A673 (cell line): ENCODE data around the gene TOE1. TPM values are rescaled to one million over a fixed set of nuclear protein-coding genes. Genes with fewer than 3 reads are reported as not detected.

Experiments
- BruUV-seq: library from RNA; stranded (reverse); fragments of 400-500 nt; replicated peaks from 2 replicates; lab custom pipeline; 2021; lab: Mats Ljungman, UMichigan
- CTCF ChIA-PET: fragments of 300-600 bp; sonication (Branson Sonifier 250); formaldehyde crosslinking; loops from one replicate; lab custom pipeline; 2022; ENCODE audit warnings: antibody characterized with exemption; lab: Charles Lee
- POLR2A ChIA-PET: fragments of 300-600 bp; sonication (Branson Sonifier 250); formaldehyde crosslinking; loops from one replicate; lab custom pipeline; 2022; ENCODE audit warnings: antibody characterized with exemption; ENCODE audit not compliant: low non-redundant PET; lab: Charles Lee
- DNase-seq: peaks from one replicate; pipeline ENCODE4 v3.0.0-alpha.2; 2015; ENCODE audit warnings: low spot score
- H3K27ac ChIP-seq: fragments of 200-600 bp; sonication (generic); 2 replicates; pipeline ENCODE4 v1.5.1; 2016; ENCODE audit warnings: mixed run types, low read depth, mild to moderate bottlenecking, mixed read lengths, antibody characterized with exemption, low read length; ENCODE audit not compliant: poor library complexity, severe bottlenecking
- H3K27me3 ChIP-seq: fragments of 200-600 bp; sonication (generic); replicated peaks from 2 replicates; pipeline ENCODE4 v1.6.1; 2017; ENCODE audit warnings: mixed run types, low read depth, mild to moderate bottlenecking, mixed read lengths, antibody characterized with exemption, low read length; ENCODE audit not compliant: insufficient read depth, poor library complexity
- H3K36me3 ChIP-seq: fragments of 200-600 bp; sonication (generic); 2 replicates; pipeline ENCODE4 v1.6.1; 2016; ENCODE audit warnings: mixed run types, mild to moderate bottlenecking, mixed read lengths, antibody characterized with exemption, low read length; ENCODE audit not compliant: insufficient read depth, poor library complexity, severe bottlenecking
- H3K4me1 ChIP-seq: fragments of 200-600 bp; sonication (generic); 2 replicates; pipeline ENCODE4 v1.6.1; 2017; ENCODE audit warnings: mixed run types, mild to moderate bottlenecking, mixed read lengths, antibody characterized with exemption, low read length; ENCODE audit not compliant: insufficient read depth, poor library complexity, severe bottlenecking
- H3K4me3 ChIP-seq: fragments of 200-600 bp; sonication (generic); 2 replicates; pipeline ENCODE4 v1.5.1; 2016; ENCODE audit warnings: low read depth, mixed run types, mild to moderate bottlenecking, mixed read lengths, low read length; ENCODE audit not compliant: poor library complexity, severe bottlenecking
- H3K9me3 ChIP-seq: fragments of 200-600 bp; sonication (generic); 2 replicates; pipeline ENCODE4 v1.6.1; 2016; ENCODE audit warnings: mixed run types, low read depth, mild to moderate bottlenecking, mixed read lengths, antibody characterized with exemption, low read length; ENCODE audit not compliant: poor library complexity, severe bottlenecking
- EZH2 ChIP-seq: fragments of 200-600 bp; sonication (generic); IDR thresholded peaks from 2 replicates; pipeline ENCODE4 v1.6.1; 2017; ENCODE audit warnings: borderline replicate concordance, low read depth, mild to moderate bottlenecking, mixed read lengths, antibody characterized with exemption, low read length; ENCODE audit not compliant: poor library complexity, severe bottlenecking
- intact Hi-C: fragments of 100-400 bp; cut with micrococcal nuclease; formaldehyde crosslinking; loops from one replicate; pipeline ENCODE4 v1.10.0; 2022; ENCODE audit not compliant: unreplicated experiment
- total RNA-seq: library from RNA; stranded (reverse); gene quantifications from 2 replicates; pipeline ENCODE4 v1.2.3, GENCODE V29; 2021
- TF ChIP-seq, protein P1 (sequence below): fragments of 300-800, 200-600 bp; sonication (generic); conservative IDR thresholded peaks from 2 replicates; pipeline ENCODE4 v1.5.1; 2017; ENCODE audit warnings: low read depth, mild to moderate bottlenecking, antibody characterized with exemption, low read length, moderate library complexity, mixed read lengths

Gene TOE1
- total RNA-seq, 1 experiment from 2014 or later, result 20.6 TPM

DNA sequence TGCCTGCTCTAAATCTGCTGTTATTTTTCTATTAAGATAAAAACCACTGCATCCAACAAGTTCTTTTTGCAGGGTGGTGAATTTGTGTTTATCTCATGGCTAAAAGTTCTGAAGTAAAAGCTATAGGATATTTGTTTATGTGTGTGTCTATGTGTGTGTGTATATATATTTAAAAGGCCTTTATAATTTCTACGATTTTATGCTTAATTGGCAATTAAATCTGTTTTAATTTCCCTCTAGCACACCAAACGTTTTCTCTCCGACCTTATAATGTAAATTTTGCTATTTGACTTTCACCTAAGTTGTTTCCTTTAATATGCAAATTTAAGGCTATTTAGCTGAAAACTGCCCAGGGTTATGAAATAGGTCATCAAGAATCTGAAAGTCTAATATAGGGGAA is 33.1 kb upstream of the TOE1 start:
- H3K4me1 ChIP-seq, result peaks cover 11% of the 10 kb centered on the region
- no peaks in the 10 kb centered on the region for H3K27me3 ChIP-seq
- intact Hi-C loops, result loop anchor here (10.0 kb wide), 2 partner anchors 502 to 572 kb away; partner anchors contain the start of genes BTBD19, DYNLT4, KIF2C and PLK3
- ChIA-PET CTCF (no interaction called here), POLR2A (no interaction called here)
- DNase-seq, result no peak
- no peaks in the 10 kb centered on the region for H3K9me3 ChIP-seq
- no peaks in the 10 kb centered on the region for H3K36me3 ChIP-seq
- no TSS peak for BruUV-seq
- no peak overlapping the region for H3K27ac ChIP-seq
- TF ChIP-seq EZH2, result no peak
- TF ChIP-seq, protein P1, sequence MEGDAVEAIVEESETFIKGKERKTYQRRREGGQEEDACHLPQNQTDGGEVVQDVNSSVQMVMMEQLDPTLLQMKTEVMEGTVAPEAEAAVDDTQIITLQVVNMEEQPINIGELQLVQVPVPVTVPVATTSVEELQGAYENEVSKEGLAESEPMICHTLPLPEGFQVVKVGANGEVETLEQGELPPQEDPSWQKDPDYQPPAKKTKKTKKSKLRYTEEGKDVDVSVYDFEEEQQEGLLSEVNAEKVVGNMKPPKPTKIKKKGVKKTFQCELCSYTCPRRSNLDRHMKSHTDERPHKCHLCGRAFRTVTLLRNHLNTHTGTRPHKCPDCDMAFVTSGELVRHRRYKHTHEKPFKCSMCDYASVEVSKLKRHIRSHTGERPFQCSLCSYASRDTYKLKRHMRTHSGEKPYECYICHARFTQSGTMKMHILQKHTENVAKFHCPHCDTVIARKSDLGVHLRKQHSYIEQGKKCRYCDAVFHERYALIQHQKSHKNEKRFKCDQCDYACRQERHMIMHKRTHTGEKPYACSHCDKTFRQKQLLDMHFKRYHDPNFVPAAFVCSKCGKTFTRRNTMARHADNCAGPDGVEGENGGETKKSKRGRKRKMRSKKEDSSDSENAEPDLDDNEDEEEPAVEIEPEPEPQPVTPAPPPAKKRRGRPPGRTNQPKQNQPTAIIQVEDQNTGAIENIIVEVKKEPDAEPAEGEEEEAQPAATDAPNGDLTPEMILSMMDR, result no peak
- no peak overlapping the region for H3K4me3 ChIP-seq

- no peak for TF ChIP-seq EZH2
- TF ChIP-seq, protein P1, result no peak
- ChIA-PET POLR2A (no interaction called here), CTCF (no interaction called here)
These were observed 25.7 kb upstream of the TOE1 start for GRCh38 chr1:45314266-45314665.

GRCh38 chr1:45317166-45317565 is 22.8 kb upstream of the TOE1 start:
- TF ChIP-seq, protein P1, result no peak
- TF ChIP-seq EZH2, result no peak
- ChIA-PET POLR2A (no interaction called here), CTCF (no interaction called here)
- BruUV-seq, result no TSS peak
- no peak for DNase-seq
- Histone ChIP-seq H3K4me1 (no peaks in the 10 kb centered on the region), H3K27ac (no peak overlapping the region), H3K9me3 (no peaks in the 10 kb centered on the region), H3K27me3 (no peaks in the 10 kb centered on the region), H3K4me3 (no peak overlapping the region), H3K36me3 (no peaks in the 10 kb centered on the region)
- intact Hi-C loops, result no loop called here

More at GRCh38 chr1:45314266-45314665, 25.7 kb upstream of the TOE1 start:
- BruUV-seq, result no TSS peak
- Histone ChIP-seq H3K36me3 (no peaks in the 10 kb centered on the region), H3K9me3 (no peaks in the 10 kb centered on the region), H3K27ac (no peak overlapping the region), H3K4me1 (no peaks in the 10 kb centered on the region), H3K4me3 (no peak overlapping the region), H3K27me3 (no peaks in the 10 kb centered on the region)
- no peak for DNase-seq
- intact Hi-C loops, result no loop called here
